ENCODE results near the gene NOL3.
A peak's percentile ranks its signal among the peaks of the same experiment; 100 is the strongest.

The NOL3 gene

GRCh38 chr16:67148656-67149275 lies 21.6 kb upstream of the NOL3 start:
- Histone ChIP-seq H3K36me3 (replicated peaks; ENCODE audit: insufficient read depth, low read length) (no peaks in the 10 kb centered on the region), H3K4me1 (ENCODE audit: low read length) (no peaks in the 10 kb centered on the region), H3K4me2 (ENCODE audit: low read depth, low read length) (no peak overlapping the region), H3K9me3 (replicated peaks; ENCODE audit: insufficient read depth, low read length) (no peaks in the 10 kb centered on the region), H3F3A (ENCODE audit: insufficient read depth, low read length) (peaks cover 10% of the 10 kb centered on the region; the same call in 1 of the 2 replicates), H3K4me3 (ENCODE audit: low read length) (no peak overlapping the region), H4K20me1 (ENCODE audit: insufficient read depth, low read length) (no peaks in the 10 kb centered on the region), H3K9me2 (replicated peaks; ENCODE audit: insufficient read depth, low read length) (no peaks in the 10 kb centered on the region), H2AFZ (ENCODE audit: low read length) (no peak overlapping the region), H3K27me3 (replicated peaks; ENCODE audit: insufficient read depth, low read length) (no peaks in the 10 kb centered on the region), H3K9ac (ENCODE audit: low read length) (no peak overlapping the region), H3K79me2 (ENCODE audit: low read length) (no peaks in the 10 kb centered on the region), H3K27ac (ENCODE audit: low read length) (no peak overlapping the region)
- TF ChIP-seq EZH2phosphoT487 (IDR thresholded peaks at IDR 0.05; ENCODE audit: low read length) (no peak), EZH2 (optimal IDR thresholded peaks at IDR 0.05; ENCODE audit: low read depth, low read length) (no peak), CTCF (IDR thresholded peaks at IDR 0.05; ENCODE audit: low read length) (no peak)
- no peak for DNase-seq

GRCh38 chr16:67149276-67150046 lies 20.9 kb upstream of the NOL3 start:
- no peaks in the 10 kb centered on the region for H4K20me1 ChIP-seq (ENCODE audit: insufficient read depth, low read length)
- H3K9me3 ChIP-seq (replicated peaks; ENCODE audit: insufficient read depth, low read length): no peaks in the 10 kb centered on the region
- H3K4me3 ChIP-seq (ENCODE audit: low read length): no peak overlapping the region
- TF ChIP-seq EZH2phosphoT487 (IDR thresholded peaks at IDR 0.05; ENCODE audit: low read length): no peak
- TF ChIP-seq CTCF (IDR thresholded peaks at IDR 0.05; ENCODE audit: low read length): no peak
- TF ChIP-seq EZH2 (optimal IDR thresholded peaks at IDR 0.05; ENCODE audit: low read depth, low read length): no peak
- no peaks in the 10 kb centered on the region for H3K4me1 ChIP-seq (ENCODE audit: low read length)
- H3K27ac ChIP-seq (ENCODE audit: low read length): no peak overlapping the region
- H3K9me2 ChIP-seq (replicated peaks; ENCODE audit: insufficient read depth, low read length): no peaks in the 10 kb centered on the region
- no peak for DNase-seq
- no peaks in the 10 kb centered on the region for H3K79me2 ChIP-seq (ENCODE audit: low read length)
- no peak overlapping the region for H3K9ac ChIP-seq (ENCODE audit: low read length)
- H3F3A ChIP-seq (ENCODE audit: insufficient read depth, low read length): peaks cover 10% of the 10 kb centered on the region; the same call in 1 of the 2 replicates
- H3K27me3 ChIP-seq (replicated peaks; ENCODE audit: insufficient read depth, low read length): no peaks in the 10 kb centered on the region
- no peak overlapping the region for H3K4me2 ChIP-seq (ENCODE audit: low read depth, low read length)
- H3K36me3 ChIP-seq (replicated peaks; ENCODE audit: insufficient read depth, low read length): no peaks in the 10 kb centered on the region
- no peak overlapping the region for H2AFZ ChIP-seq (ENCODE audit: low read length)

GRCh38 chr16:67150047-67150832 lies 20.1 kb upstream of the NOL3 start:
- Histone ChIP-seq H3K36me3 (replicated peaks; ENCODE audit: insufficient read depth, low read length) (no peaks in the 10 kb centered on the region), H3K9me3 (replicated peaks; ENCODE audit: insufficient read depth, low read length) (no peaks in the 10 kb centered on the region), H3K9ac (ENCODE audit: low read length) (peak overlapping the region; percentile 63), H4K20me1 (ENCODE audit: insufficient read depth, low read length) (no peaks in the 10 kb centered on the region), H3K9me2 (replicated peaks; ENCODE audit: insufficient read depth, low read length) (no peaks in the 10 kb centered on the region), H3K4me2 (ENCODE audit: low read depth, low read length) (peak overlapping the region; percentile 91), H3K79me2 (ENCODE audit: low read length) (no peaks in the 10 kb centered on the region), H3F3A (ENCODE audit: insufficient read depth, low read length) (peaks cover 10% of the 10 kb centered on the region; the same call in 1 of the 2 replicates), H3K27me3 (replicated peaks; ENCODE audit: insufficient read depth, low read length) (no peaks in the 10 kb centered on the region), H2AFZ (ENCODE audit: low read length) (peak overlapping the region; percentile 85), H3K4me1 (ENCODE audit: low read length) (no peaks in the 10 kb centered on the region), H3K27ac (ENCODE audit: low read length) (peak overlapping the region; percentile 8; the same call in 1 of the 2 replicates), H3K4me3 (ENCODE audit: low read length) (peak overlapping the region; percentile 77)
- DNase-seq: peak; percentile 31
- no peak for TF ChIP-seq EZH2 (optimal IDR thresholded peaks at IDR 0.05; ENCODE audit: low read depth, low read length)
- no peak for TF ChIP-seq EZH2phosphoT487 (IDR thresholded peaks at IDR 0.05; ENCODE audit: low read length)
- TF ChIP-seq CTCF (IDR thresholded peaks at IDR 0.05; ENCODE audit: low read length): no peak
